ENCODE measurements around the gene GRID1.

GRID1 gene

GRCh38 chr10:86350897-86351296 lies 15.7 kb downstream of the GRID1 start:
- no peak for DNase-seq

- no peak for DNase-seq
Measured at GRCh38 chr10:86349940-86350630, 16.5 kb downstream of the GRID1 start.

GRCh38 chr10:86349474-86349873 lies 17.1 kb downstream of the GRID1 start:
- no peak for DNase-seq

- no peak for DNase-seq
Measured at GRCh38 chr10:86348321-86349210, 18.0 kb downstream of the GRID1 start.

GRCh38 chr10:86347856-86348255 lies 18.7 kb downstream of the GRID1 start:
- DNase-seq: no peak

- no peak for DNase-seq
Measured at GRCh38 chr10:86346799-86347665, 19.6 kb downstream of the GRID1 start.

- DNase-seq: no peak
Measured at GRCh38 chr10:86345859-86346798, 20.5 kb downstream of the GRID1 start.

GRCh38 chr10:86345296-86345858 lies 21.2 kb downstream of the GRID1 start:
- DNase-seq: no peak

- no peak for DNase-seq
Measured at GRCh38 chr10:86344714-86345161, 21.9 kb downstream of the GRID1 start.

GRCh38 chr10:86344281-86344680 lies 22.3 kb downstream of the GRID1 start:
- DNase-seq: no peak

GRCh38 chr10:86343761-86344160 lies 22.8 kb downstream of the GRID1 start:
- no peak for DNase-seq

- DNase-seq: no peak
Measured at GRCh38 chr10:86342111-86342863, 24.3 kb downstream of the GRID1 start.

GRCh38 chr10:86341361-86341811 lies 25.2 kb downstream of the GRID1 start:
- DNase-seq: no peak

- DNase-seq: no peak
Measured at GRCh38 chr10:86340991-86341260, 25.7 kb downstream of the GRID1 start.

- no peak for DNase-seq
Measured at GRCh38 chr10:86340176-86340990, 26.2 kb downstream of the GRID1 start.

- no peak for DNase-seq
Measured at GRCh38 chr10:86339226-86339865, 27.2 kb downstream of the GRID1 start.

- DNase-seq: no peak
Measured at GRCh38 chr10:86337121-86337601, 29.4 kb downstream of the GRID1 start.

- no peak for DNase-seq
Measured at GRCh38 chr10:86336341-86336740, 30.3 kb downstream of the GRID1 start.

GRCh38 chr10:86335831-86336230 lies 30.8 kb downstream of the GRID1 start:
- no peak for DNase-seq
